ENCODE results near the gene B3GALT5. TPM values are rescaled to one million over a fixed set of nuclear protein-coding genes. Genes with fewer than 3 reads are reported as not detected.
A peak's percentile ranks its signal among the peaks of the same experiment; 100 is the strongest.

Gene B3GALT5
- total and polyA plus RNA-seq, 3 donors from 2014 or later: 1.0 to 2.8 (median 2.7) TPM

- Histone ChIP-seq H3K27ac (no peak overlapping the region), H3K4me1 (no peaks in the 10 kb centered on the region), H3K9me3 (no peaks in the 10 kb centered on the region), H3K27me3 (no peaks in the 10 kb centered on the region), H3K36me3 (ENCODE audit: low read depth, missing control alignments) (no peaks in the 10 kb centered on the region), H3K4me3 (no peak overlapping the region)
- WGBS, 2 donors: 92 to 98% methylated on average over 2 of the region's 2 CpGs
- intact Hi-C loops (cut with DNase I; ENCODE audit: low total_unique reads): no loop called here
- no peak for DNase-seq
- TF ChIP-seq CTCF (IDR thresholded peaks at IDR 0.05): no peak
Measured at GRCh38 chr21:39658066-39658465, 45.3 kb downstream of the B3GALT5 start.

- 77 to 85% methylated on average over 7 of the region's 7 CpGs for WGBS, 2 donors
- no peaks in the 10 kb centered on the region for H3K9me3 ChIP-seq
- intact Hi-C loops (cut with DNase I; ENCODE audit: low total_unique reads): no loop called here
- no peak for DNase-seq
- TF ChIP-seq POLR2A (IDR thresholded peaks at IDR 0.05) (no peak), CTCF (IDR thresholded peaks at IDR 0.05) (no peak)
- no peak overlapping the region for H3K27ac ChIP-seq
- no peaks in the 10 kb centered on the region for H3K4me1 ChIP-seq
- no peaks in the 10 kb centered on the region for H3K36me3 ChIP-seq (ENCODE audit: low read depth, missing control alignments)
- H3K27me3 ChIP-seq: no peaks in the 10 kb centered on the region
- no peak overlapping the region for H3K4me3 ChIP-seq
Measured at GRCh38 chr21:39659070-39659815, 46.5 kb downstream of the B3GALT5 start.

GRCh38 chr21:39660191-39660980, 47.6 kb downstream of the B3GALT5 start:
- H3K4me3 ChIP-seq: no peak overlapping the region

GRCh38 chr21:39661121-39661520, 48.4 kb downstream of the B3GALT5 start:
- H3K4me1 ChIP-seq: no peaks in the 10 kb centered on the region
- 92 to 97% methylated on average over 18 of the region's 18 CpGs for WGBS, 2 donors
- no peaks in the 10 kb centered on the region for H3K27me3 ChIP-seq
- TF ChIP-seq CTCF (IDR thresholded peaks at IDR 0.05) (no peak), POLR2A (IDR thresholded peaks at IDR 0.05) (no peak)
- no peaks in the 10 kb centered on the region for H3K9me3 ChIP-seq
- intact Hi-C loops (cut with DNase I; ENCODE audit: low total_unique reads): no loop called here
- no peak overlapping the region for H3K4me3 ChIP-seq
- no peaks in the 10 kb centered on the region for H3K36me3 ChIP-seq (ENCODE audit: low read depth, missing control alignments)
- no peak for DNase-seq
- H3K27ac ChIP-seq: no peak overlapping the region

More at GRCh38 chr21:39660191-39660980, 47.6 kb downstream of the B3GALT5 start:
- intact Hi-C loops (cut with DNase I; ENCODE audit: low total_unique reads): no loop called here
- WGBS, 2 donors: 38 to 43% methylated on average over 17 of the region's 17 CpGs
- DNase-seq: peak; percentile 32
- Histone ChIP-seq H3K27me3 (no peaks in the 10 kb centered on the region), H3K36me3 (ENCODE audit: low read depth, missing control alignments) (no peaks in the 10 kb centered on the region), H3K9me3 (no peaks in the 10 kb centered on the region), H3K4me1 (no peaks in the 10 kb centered on the region), H3K27ac (no peak overlapping the region)
- TF ChIP-seq CTCF (IDR thresholded peaks at IDR 0.05) (no peak), POLR2A (IDR thresholded peaks at IDR 0.05) (no peak)

Measured in testis (tissue), 3 donors.